T-cell (primary cell): ENCODE data around the gene NPBWR2. TPM values are rescaled to one million over a fixed set of nuclear protein-coding genes. Genes with fewer than 3 reads are reported as not detected.

Source experiments
- ATAC-seq, 4 experiments: fragments of 200-7000 bp in 3 of 4; fragments of 150-1000 bp in 1 of 4; cut with Tn5 transposase; replicated peaks in 1 of 4; 1 replicate in 3 of 4; 2 replicates in 1 of 4; pipeline ENCODE4 v1.10.0; 2021; ENCODE audit warnings: moderate library complexity in 3 of 4, mild to moderate bottlenecking in 2 of 4, moderate number of reproducible peaks in 1 of 4
- CTCF ChIA-PET, 2 donors: fragments of 300-600 bp; sonication (Branson Sonifier 250); formaldehyde crosslinking; loops; one replicate each; lab custom pipeline; 2022; ENCODE audit warnings: antibody characterized with exemption in 2 of 2; lab: Charles Lee
- POLR2A ChIA-PET, 2 donors: fragments of 300-600 bp; sonication (Branson Sonifier 250); formaldehyde crosslinking; loops; one replicate each; lab custom pipeline; 2022; ENCODE audit warnings: antibody characterized with exemption in 2 of 2; lab: Charles Lee
- DNase-seq, 35 experiments: peaks; one replicate each; pipeline versions ENCODE4 v3.0.0 to v3.0.0-alpha.2; 2013 to 2023
- H3K27ac ChIP-seq: one replicate; pipeline ENCODE4 v1.5.1; 2013; ENCODE audit warnings: low read length
- H3K27me3 ChIP-seq, 2 experiments: replicated peaks in 1 of 2; 1 replicate in 1 of 2; 2 replicates in 1 of 2; pipeline versions ENCODE4 v1.6.1 to v1.7.0; 2013; ENCODE audit warnings: low read length in 1 of 2, mixed read lengths in 1 of 2; ENCODE audit not compliant: control insufficient read depth in 2 of 2, insufficient read depth in 2 of 2; ENCODE audit errors: extremely low read depth in 1 of 2
- H3K36me3 ChIP-seq, 2 donors: 1 replicate in 1 of 2; 2 replicates in 1 of 2; pipeline versions ENCODE4 v1.6.1 to v1.7.0; 2013; ENCODE audit warnings: low read length in 1 of 2; ENCODE audit not compliant: control insufficient read depth in 2 of 2, insufficient read depth in 1 of 2; ENCODE audit errors: extremely low read depth in 1 of 2
- H3K4me1 ChIP-seq, 2 experiments: 1 replicate in 1 of 2; 2 replicates in 1 of 2; pipeline versions ENCODE4 v1.6.1 to v1.7.0; 2013; ENCODE audit warnings: low read length in 2 of 2, mixed read lengths in 1 of 2; ENCODE audit not compliant: insufficient read depth in 2 of 2, control insufficient read depth in 1 of 2; ENCODE audit errors: extremely low read depth in 1 of 2
- H3K4me3 ChIP-seq, 2 donors: 1 replicate in 1 of 2; 2 replicates in 1 of 2; pipeline versions ENCODE4 v1.5.1 to v1.7.0; 2013; ENCODE audit warnings: mild to moderate bottlenecking in 2 of 2, low read length in 1 of 2, moderate library complexity in 1 of 2; ENCODE audit not compliant: control insufficient read depth in 1 of 2; ENCODE audit errors: extremely low read depth in 1 of 2
- H3K9me3 ChIP-seq: 2 replicates; pipeline ENCODE4 v1.7.0; 2013
- H3K27ac Mint-ChIP-seq, 2 donors: one replicate each; pipeline ENCODE4 v1.8.0; 2020 to 2021; ENCODE audit warnings: mild to moderate bottlenecking in 2 of 2, mixed read lengths in 2 of 2
- H3K27me3 Mint-ChIP-seq, 2 donors: one replicate each; pipeline ENCODE4 v1.8.0; 2021 to 2022; ENCODE audit warnings: mixed read lengths in 2 of 2
- H3K36me3 Mint-ChIP-seq: one replicate; pipeline ENCODE4 v1.8.0; 2021; ENCODE audit warnings: mixed read lengths
- H3K4me1 Mint-ChIP-seq, 3 donors: one replicate each; pipeline ENCODE4 v1.8.0; 2020 to 2022; ENCODE audit warnings: mixed read lengths in 3 of 3, mild to moderate bottlenecking in 1 of 3
- H3K4me3 Mint-ChIP-seq, 3 donors: one replicate each; pipeline ENCODE4 v1.8.0; 2020 to 2022; ENCODE audit warnings: mild to moderate bottlenecking in 3 of 3, mixed read lengths in 3 of 3, moderate library complexity in 3 of 3
- H3K9me3 Mint-ChIP-seq, 3 donors: one replicate each; pipeline ENCODE4 v1.8.0; 2020 to 2022; ENCODE audit warnings: mixed read lengths in 3 of 3
- WGBS: methylation state at CpG from one replicate; pipeline ENCODE4 v1.1.5; 2013; ENCODE audit warnings: missing lambda C conversion rate; ENCODE audit not compliant: insufficient coverage; 5-methylcytosine and 5-hydroxymethylcytosine counted together
- total RNA-seq, 35 experiments: library from RNA in 6 of 35; stranded (reverse) in 6 of 35; fragments of 120-200 nt in 1 of 35; gene quantifications; one replicate each; pipeline versions ENCODE4 v1.2.1 to v1.2.4 and lab custom pipeline; 2013 to 2026

The NPBWR2 gene
- total RNA-seq, 5 donors from 2014 or later (not counting 1 experiment from before 2014, with no cell fraction given) = not detected

DNA sequence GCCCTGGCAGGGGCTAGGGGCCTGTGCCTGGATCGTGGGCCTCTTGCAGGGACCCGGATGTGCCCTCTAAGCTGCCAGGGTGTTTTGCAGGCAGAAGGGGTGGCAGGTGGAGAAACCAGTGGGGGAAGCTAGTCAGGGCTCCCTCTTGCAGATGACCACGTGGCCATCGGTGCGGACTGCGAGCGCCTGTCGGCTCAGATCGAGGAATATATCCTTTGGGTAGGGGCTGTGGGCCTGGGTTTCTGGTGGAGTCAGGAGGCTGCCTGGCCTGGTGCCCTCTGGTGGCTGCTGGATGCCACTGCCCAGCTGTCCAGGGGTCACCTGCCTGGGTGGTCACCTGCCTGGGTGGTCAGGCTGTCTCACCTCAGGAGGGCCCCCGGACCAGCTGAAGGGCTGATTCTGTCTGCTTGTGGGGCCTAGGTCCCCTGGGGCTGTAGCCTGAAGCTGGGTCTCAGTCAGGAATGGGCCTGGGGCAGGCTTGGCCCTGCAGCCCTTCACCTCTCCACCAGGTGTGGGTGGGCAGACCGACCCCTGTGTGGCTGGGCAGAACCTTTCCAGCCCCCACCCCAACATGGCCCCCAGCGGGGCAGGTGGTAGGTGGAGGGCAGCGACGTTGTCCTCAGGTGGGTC lies 37.6 kb downstream of the NPBWR2 start:
- H3K27me3 ChIP-seq = no peaks in the 10 kb centered on the region
- ChIA-PET CTCF (no interaction called here), POLR2A (no interaction called here)
- H3K4me3 ChIP-seq = no peak overlapping the region
- Mint-ChIP-seq H3K4me3 (no peak overlapping the region), H3K9me3 (no peaks in the 10 kb centered on the region), H3K27me3 (no peaks in the 10 kb centered on the region), H3K27ac (no peak overlapping the region), H3K36me3 (no peaks in the 10 kb centered on the region), H3K4me1 (peaks cover 27 to 51% (median 31%) of the 10 kb centered on the region in 3 donors)
- no peak overlapping the region for H3K27ac ChIP-seq
- peak in 1 of 35 experiments; percentile 34 for DNase-seq
- peaks cover 9 to 27% of the 10 kb centered on the region in 2 donors for H3K36me3 ChIP-seq
- no peak for ATAC-seq
- 62% methylated on average over 12 of the region's 14 CpGs for WGBS
- peaks cover 11 to 67% of the 10 kb centered on the region in 2 experiments for H3K4me1 ChIP-seq
- H3K9me3 ChIP-seq = no peaks in the 10 kb centered on the region

DNA sequence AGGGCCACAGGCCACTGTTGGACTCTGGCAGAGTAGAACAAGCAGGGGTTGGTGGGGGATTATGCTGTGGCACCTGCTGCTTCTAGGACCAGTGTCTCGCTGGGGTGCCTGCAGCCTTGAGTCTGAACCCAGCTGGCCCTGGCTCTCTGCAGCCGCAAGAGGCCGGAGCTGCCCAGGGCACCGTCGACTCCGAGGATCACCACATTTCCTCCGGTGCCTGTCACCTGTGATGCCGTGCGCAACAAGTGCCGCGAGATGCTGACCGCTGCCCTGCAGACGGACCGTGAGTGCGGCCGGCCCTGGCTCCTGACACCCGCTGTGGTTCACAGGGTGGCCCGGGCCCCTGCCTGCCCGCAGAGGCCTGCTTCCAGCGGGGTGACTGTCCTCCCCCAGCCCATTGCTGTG lies 38.2 kb downstream of the NPBWR2 start:
- ATAC-seq (no peak), DNase-seq (no peak)
- H3K27me3 Mint-ChIP-seq = no peaks in the 10 kb centered on the region
- Histone ChIP-seq H3K27me3 (no peaks in the 10 kb centered on the region), H3K4me3 (no peak overlapping the region), H3K9me3 (no peaks in the 10 kb centered on the region), H3K4me1 (peaks cover 11 to 72% of the 10 kb centered on the region in 2 experiments), H3K36me3 (peaks cover 9 to 24% of the 10 kb centered on the region in 2 donors), H3K27ac (no peak overlapping the region)
- 92% methylated on average over 19 of the region's 20 CpGs for WGBS
- peaks cover 32 to 56% (median 36%) of the 10 kb centered on the region in 3 donors for H3K4me1 Mint-ChIP-seq
- ChIA-PET CTCF (no interaction called here), POLR2A (no interaction called here)
- no peaks in the 10 kb centered on the region for H3K9me3 Mint-ChIP-seq
- peak overlapping the region in 1 of 2 donors; percentile 49 for H3K27ac Mint-ChIP-seq
- H3K4me3 Mint-ChIP-seq = no peak overlapping the region
- no peaks in the 10 kb centered on the region for H3K36me3 Mint-ChIP-seq

GRCh38 chr20:64068386-64069208 lies 38.8 kb downstream of the NPBWR2 start:
- WGBS = 71% methylated on average over 8 of the region's 12 CpGs
- Mint-ChIP-seq H3K4me1 (peaks cover 38 to 62% (median 42%) of the 10 kb centered on the region in 3 donors), H3K27ac (peak overlapping the region in 1 of 2 donors; percentile 49), H3K4me3 (no peak overlapping the region), H3K9me3 (no peaks in the 10 kb centered on the region), H3K27me3 (no peaks in the 10 kb centered on the region), H3K36me3 (no peaks in the 10 kb centered on the region)
- Histone ChIP-seq H3K27ac (no peak overlapping the region), H3K4me3 (no peak overlapping the region), H3K9me3 (no peaks in the 10 kb centered on the region), H3K36me3 (peaks cover 9 to 18% of the 10 kb centered on the region in 2 donors), H3K4me1 (peaks cover 11 to 77% of the 10 kb centered on the region in 2 experiments), H3K27me3 (no peaks in the 10 kb centered on the region)
- ATAC-seq = no peak
- DNase-seq = no peak
- ChIA-PET CTCF (no interaction called here), POLR2A (interaction anchor here in 1 of 2 donors (0.5 kb wide), 1 partner anchor 25 kb away, joined by 4 read pairs; no protein-coding TSS in a partner anchor)

DNA sequence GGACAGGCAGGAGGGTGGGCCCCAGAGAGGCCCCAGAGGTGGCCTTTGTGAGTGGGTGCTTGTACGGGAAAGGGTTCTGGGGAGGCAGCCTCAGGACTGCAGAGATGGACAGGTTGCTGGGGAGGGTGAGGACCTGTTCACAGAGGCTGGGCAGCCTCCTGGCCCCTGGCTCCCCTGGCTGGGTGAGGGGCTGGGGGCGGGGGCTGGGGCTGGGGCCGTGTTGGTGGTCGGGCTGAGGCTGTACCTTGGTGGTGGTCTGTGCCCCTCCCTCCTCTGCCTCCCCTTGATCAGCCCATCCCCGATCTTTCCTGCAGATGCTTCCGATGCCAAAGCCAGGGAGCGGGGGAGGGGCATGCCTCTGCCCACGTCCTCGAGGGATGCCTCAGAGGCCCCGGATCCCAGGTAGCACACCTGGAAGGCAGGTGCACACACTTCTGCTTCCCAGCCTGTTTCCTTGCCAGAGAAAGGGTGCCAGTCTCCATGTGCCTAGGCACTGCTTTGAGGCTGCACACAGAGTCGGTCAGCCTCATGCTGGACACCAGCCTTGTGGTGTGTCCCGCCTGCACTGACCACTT lies 39.5 kb downstream of the NPBWR2 start:
- Mint-ChIP-seq H3K27ac (peak overlapping the region; percentile 39 to 43), H3K27me3 (no peaks in the 10 kb centered on the region), H3K4me1 (peaks cover 39 to 63% (median 43%) of the 10 kb centered on the region in 3 donors), H3K36me3 (no peaks in the 10 kb centered on the region), H3K4me3 (peak overlapping the region in 1 of 3 donors; percentile 31), H3K9me3 (no peaks in the 10 kb centered on the region)
- H3K36me3 ChIP-seq = peaks cover 4 to 11% of the 10 kb centered on the region in 2 donors
- ChIA-PET CTCF (no interaction called here), POLR2A (no interaction called here)
- peaks cover 11 to 81% of the 10 kb centered on the region in 2 experiments for H3K4me1 ChIP-seq
- no peaks in the 10 kb centered on the region for H3K27me3 ChIP-seq
- no peak overlapping the region for H3K4me3 ChIP-seq
- DNase-seq (no peak), ATAC-seq (no peak)
- no peak overlapping the region for H3K27ac ChIP-seq
- no peaks in the 10 kb centered on the region for H3K9me3 ChIP-seq
- WGBS = 80% methylated on average over 10 of the region's 12 CpGs

DNA sequence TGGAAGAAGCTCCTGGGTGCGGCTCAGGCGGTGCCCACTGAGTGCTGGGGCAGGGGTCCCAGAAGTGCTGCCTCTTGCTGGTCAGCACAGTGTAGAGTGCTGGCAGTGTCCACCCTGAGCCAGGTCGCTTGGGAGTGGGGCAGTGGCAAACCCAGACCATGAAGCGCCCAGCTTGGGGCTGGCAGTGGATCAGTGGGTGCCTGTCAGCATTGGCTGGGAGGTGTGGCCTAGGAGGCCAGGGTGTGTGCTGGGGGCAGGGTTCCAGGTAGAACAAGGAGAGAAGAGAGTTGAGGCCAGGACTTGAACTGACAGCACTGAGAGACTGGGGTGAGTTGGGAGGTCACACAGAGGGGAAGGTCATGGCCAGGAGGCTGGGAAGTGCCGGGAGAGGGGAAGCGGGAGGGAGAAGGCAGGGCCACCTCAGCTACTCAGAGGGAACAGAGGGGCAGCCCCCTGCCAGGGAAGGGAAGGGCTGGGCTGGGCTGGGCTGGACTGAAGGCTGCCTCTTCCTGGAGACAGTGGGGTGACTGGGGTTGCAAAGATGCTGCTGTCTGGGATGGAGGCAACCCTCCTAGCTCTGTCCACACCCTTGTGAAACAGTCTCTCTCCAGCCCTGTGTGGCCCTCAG lies 40.2 kb downstream of the NPBWR2 start:
- Histone ChIP-seq H3K4me1 (peaks cover 11 to 88% of the 10 kb centered on the region in 2 experiments), H3K4me3 (no peak overlapping the region), H3K9me3 (no peaks in the 10 kb centered on the region), H3K27ac (no peak overlapping the region), H3K27me3 (no peaks in the 10 kb centered on the region), H3K36me3 (peaks cover 0 to 4% of the 10 kb centered on the region in 2 donors)
- WGBS = 94% methylated on average over 6 of the region's 6 CpGs
- Mint-ChIP-seq H3K27ac (peak overlapping the region; percentile 11 to 43), H3K27me3 (no peaks in the 10 kb centered on the region), H3K9me3 (no peaks in the 10 kb centered on the region), H3K4me3 (peak overlapping the region in 1 of 3 donors; percentile 31), H3K36me3 (no peaks in the 10 kb centered on the region), H3K4me1 (peaks cover 39 to 60% (median 43%) of the 10 kb centered on the region in 3 donors)
- POLR2A ChIA-PET = no interaction called here
- ATAC-seq (no peak), DNase-seq (no peak)
- CTCF ChIA-PET = interaction anchor here in 1 of 2 donors (0.6 kb wide), 1 partner anchor 364 kb away, joined by 4 read pairs; no protein-coding TSS in a partner anchor

DNA sequence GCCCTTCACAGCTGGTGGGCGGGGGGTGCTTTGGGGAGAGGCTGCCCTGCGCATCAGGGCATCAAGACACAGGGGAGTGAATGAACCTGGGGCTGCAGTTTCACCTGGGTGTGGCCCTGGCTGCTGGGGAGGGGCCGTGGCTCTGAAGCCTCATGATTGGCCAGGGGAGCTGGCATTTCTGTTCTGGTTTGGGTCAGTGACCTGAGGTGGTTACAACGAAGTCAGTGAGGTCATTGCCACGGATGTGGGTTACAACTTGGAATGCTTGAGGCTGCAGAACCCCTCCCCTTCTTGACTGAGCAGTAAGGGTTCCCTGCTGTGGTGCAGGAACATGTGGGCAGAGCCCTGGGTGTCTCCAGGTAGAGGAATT lies 41.4 kb downstream of the NPBWR2 start:
- no peaks in the 10 kb centered on the region for H3K9me3 Mint-ChIP-seq
- H3K9me3 ChIP-seq = no peaks in the 10 kb centered on the region
- DNase-seq = peak in 34 of 35 experiments; percentile 30 to 76 (median 52)
- peak overlapping the region; percentile 44 for H3K27ac ChIP-seq
- peak overlapping the region; percentile 14 to 82 (median 32) for H3K4me3 Mint-ChIP-seq
- POLR2A ChIA-PET = interaction anchor here in 1 of 2 donors (0.6 kb wide), 2 partner anchors 283 to 358 kb away, joined by 3 to 6 read pairs; partner anchors contain the start of genes ARFRP1 and ZGPAT
- 23% methylated on average over 4 of the region's 5 CpGs for WGBS
- H3K27me3 Mint-ChIP-seq = no peaks in the 10 kb centered on the region
- CTCF ChIA-PET = no interaction called here
- H3K36me3 Mint-ChIP-seq = no peaks in the 10 kb centered on the region
- H3K27ac Mint-ChIP-seq = peak overlapping the region; percentile 80 to 86
- H3K4me1 Mint-ChIP-seq = peaks cover 39 to 57% (median 43%) of the 10 kb centered on the region in 3 donors
- peak in 3 of 4 experiments; percentile 7 to 58 (median 8) for ATAC-seq
- H3K4me1 ChIP-seq = peaks cover 11 to 83% of the 10 kb centered on the region in 2 experiments
- H3K4me3 ChIP-seq = no peak overlapping the region
- H3K27me3 ChIP-seq = no peaks in the 10 kb centered on the region
- no peaks in the 10 kb centered on the region for H3K36me3 ChIP-seq
